GM18505 (cell line): ENCODE results near the gene AGT.
"Not testable (repeated sequence)": the region's sequence is repeated elsewhere in the genome, so short reads cannot be mapped to it uniquely, and the experiment has no call there.

ENCODE experiments used
- ATAC-seq: cut with Tn5 transposase; IDR thresholded peaks from one replicate; pipeline ENCODE4 v1.9.1; 2021; ENCODE audit not compliant: unreplicated experiment
- POLR2A ChIP-seq: IDR thresholded peaks from 4 replicates; pipeline ENCODE4 v1.6.1; 2011; ENCODE audit warnings: borderline replicate concordance; ENCODE audit not compliant: insufficient read depth, insufficient read length; ENCODE audit errors: extremely low read depth

AGT gene

GRCh38 chr1:230728710-230729392 is 14.9 kb upstream of the AGT start:
- no peak for ATAC-seq
- no peak for TF ChIP-seq POLR2A

GRCh38 chr1:230725256-230726012 is 11.5 kb upstream of the AGT start:
- TF ChIP-seq POLR2A = no peak
- no peak for ATAC-seq

GRCh38 chr1:230721849-230722522 is 8.1 kb upstream of the AGT start:
- not testable (repeated sequence) for ATAC-seq

- no peak for TF ChIP-seq POLR2A
- ATAC-seq = no peak
Measured at GRCh38 chr1:230717251-230717650, 3.3 kb upstream of the AGT start.

GRCh38 chr1:230716453-230716852 is 2.5 kb upstream of the AGT start:
- not testable (repeated sequence) for ATAC-seq

- no peak for TF ChIP-seq POLR2A
- ATAC-seq = no peak
Measured at GRCh38 chr1:230715510-230715909, 1.6 kb upstream of the AGT start.

- ATAC-seq = no peak
- no peak for TF ChIP-seq POLR2A
Measured at GRCh38 chr1:230713547-230713914, 391 bp downstream of the AGT start.

GRCh38 chr1:230713138-230713537 is 784 bp downstream of the AGT start:
- no peak for TF ChIP-seq POLR2A
- ATAC-seq = no peak

GRCh38 chr1:230712470-230712942 is 1.4 kb downstream of the AGT start:
- TF ChIP-seq POLR2A = no peak
- ATAC-seq = no peak

GRCh38 chr1:230711245-230711644 is 2.7 kb downstream of the AGT start:
- no peak for TF ChIP-seq POLR2A
- ATAC-seq = no peak

- TF ChIP-seq POLR2A = no peak
- ATAC-seq = no peak
Measured at GRCh38 chr1:230710543-230710904, 3.4 kb downstream of the AGT start.

GRCh38 chr1:230709619-230710542 is 4.0 kb downstream of the AGT start:
- no peak for ATAC-seq
- no peak for TF ChIP-seq POLR2A

- ATAC-seq = no peak
- TF ChIP-seq POLR2A = no peak
Measured at GRCh38 chr1:230708631-230709580, 5.0 kb downstream of the AGT start.
